Astrocyte (in vitro differentiated cells and primary cell): ENCODE measurements around the gene OCA2. TPM values are rescaled to one million over a fixed set of nuclear protein-coding genes. Genes with fewer than 3 reads are reported as not detected.

Experiments used
- DNase-seq: peaks from one replicate; pipeline ENCODE4 v3.0.0-alpha.2; 2010; ENCODE audit warnings: low read depth
- FAIRE-seq: peaks from 2 replicates; lab custom pipeline; 2011; peaks lifted over from hg19 to GRCh38; lab: Jason Lieb, UNC
- H2AFZ ChIP-seq: 2 replicates; pipeline ENCODE4 v1.6.0; 2012; ENCODE audit warnings: low read depth, low read length, inconsistent platforms
- H3K27ac ChIP-seq: 2 replicates; pipeline ENCODE4 v1.5.1; 2011; ENCODE audit warnings: low read depth, low read length, inconsistent platforms
- H3K27me3 ChIP-seq: 2 replicates; pipeline ENCODE4 v1.6.0; 2011; ENCODE audit warnings: low read length, inconsistent platforms; ENCODE audit not compliant: insufficient read depth
- H3K36me3 ChIP-seq: 2 replicates; pipeline ENCODE4 v1.5.1; 2011; ENCODE audit warnings: low read length, inconsistent platforms; ENCODE audit not compliant: insufficient read depth
- H3K4me1 ChIP-seq: 2 replicates; pipeline ENCODE4 v1.5.1; 2011; ENCODE audit warnings: low read length, inconsistent platforms; ENCODE audit not compliant: insufficient read depth
- H3K4me2 ChIP-seq: 2 replicates; pipeline ENCODE4 v1.6.0; 2012; ENCODE audit warnings: low read length, inconsistent platforms
- H3K4me3 ChIP-seq: 2 replicates; pipeline ENCODE4 v1.5.1; 2011; ENCODE audit warnings: low read depth, mild to moderate bottlenecking, low read length, inconsistent platforms; ENCODE audit not compliant: insufficient read depth
- H3K79me2 ChIP-seq: 2 replicates; pipeline ENCODE4 v1.6.0; 2012; ENCODE audit warnings: mild to moderate bottlenecking, low read length, inconsistent platforms; ENCODE audit not compliant: insufficient read depth
- H3K9ac ChIP-seq: 2 replicates; pipeline ENCODE4 v1.6.0; 2012; ENCODE audit warnings: mild to moderate bottlenecking, low read length, inconsistent platforms
- H3K9me3 ChIP-seq: 2 replicates; pipeline ENCODE4 v1.5.1; 2012; ENCODE audit warnings: low read depth, mild to moderate bottlenecking, low read length, inconsistent platforms; ENCODE audit not compliant: insufficient read depth
- H4K20me1 ChIP-seq: 2 replicates; pipeline ENCODE4 v1.6.0; 2012; ENCODE audit warnings: low read length, inconsistent platforms; ENCODE audit not compliant: insufficient read depth
- H3K27ac Mint-ChIP-seq: one replicate; pipeline ENCODE4 v1.8.0; 2021; ENCODE audit warnings: mild to moderate bottlenecking, mixed read lengths; ENCODE audit not compliant: unreplicated experiment
- H3K27me3 Mint-ChIP-seq: one replicate; pipeline ENCODE4 v1.8.0; 2021; ENCODE audit warnings: low read depth, mixed read lengths; ENCODE audit not compliant: unreplicated experiment
- H3K36me3 Mint-ChIP-seq: one replicate; pipeline ENCODE4 v1.8.0; 2021; ENCODE audit warnings: low read depth, mixed read lengths; ENCODE audit not compliant: unreplicated experiment
- H3K4me1 Mint-ChIP-seq: one replicate; pipeline ENCODE4 v1.8.0; 2021; ENCODE audit warnings: low read depth, mixed read lengths; ENCODE audit not compliant: unreplicated experiment
- H3K4me3 Mint-ChIP-seq: one replicate; pipeline ENCODE4 v1.8.0; 2021; ENCODE audit warnings: mild to moderate bottlenecking, moderate library complexity, mixed read lengths; ENCODE audit not compliant: unreplicated experiment
- H3K9me3 Mint-ChIP-seq: one replicate; pipeline ENCODE4 v1.8.0; 2021; ENCODE audit warnings: mild to moderate bottlenecking, mixed read lengths; ENCODE audit not compliant: unreplicated experiment
- EZH2 ChIP-seq: IDR thresholded peaks from 2 replicates; pipeline ENCODE4 v1.6.1; 2012; ENCODE audit warnings: mild to moderate bottlenecking, low read length, inconsistent platforms; ENCODE audit not compliant: insufficient read depth
- total RNA-seq: library from RNA; stranded (reverse); gene quantifications from 2 replicates; pipeline ENCODE4 v1.2.1, GENCODE V29; 2021
- TF ChIP-seq, protein P1 (sequence below): IDR thresholded peaks from 2 replicates; pipeline ENCODE4 v1.5.1; 2011; ENCODE audit warnings: low read depth, mild to moderate bottlenecking, inconsistent platforms, low read length, moderate library complexity; ENCODE audit not compliant: insufficient read depth

OCA2 gene
- total RNA-seq, 1 donor from 2014 or later = 2.9 TPM

DNA sequence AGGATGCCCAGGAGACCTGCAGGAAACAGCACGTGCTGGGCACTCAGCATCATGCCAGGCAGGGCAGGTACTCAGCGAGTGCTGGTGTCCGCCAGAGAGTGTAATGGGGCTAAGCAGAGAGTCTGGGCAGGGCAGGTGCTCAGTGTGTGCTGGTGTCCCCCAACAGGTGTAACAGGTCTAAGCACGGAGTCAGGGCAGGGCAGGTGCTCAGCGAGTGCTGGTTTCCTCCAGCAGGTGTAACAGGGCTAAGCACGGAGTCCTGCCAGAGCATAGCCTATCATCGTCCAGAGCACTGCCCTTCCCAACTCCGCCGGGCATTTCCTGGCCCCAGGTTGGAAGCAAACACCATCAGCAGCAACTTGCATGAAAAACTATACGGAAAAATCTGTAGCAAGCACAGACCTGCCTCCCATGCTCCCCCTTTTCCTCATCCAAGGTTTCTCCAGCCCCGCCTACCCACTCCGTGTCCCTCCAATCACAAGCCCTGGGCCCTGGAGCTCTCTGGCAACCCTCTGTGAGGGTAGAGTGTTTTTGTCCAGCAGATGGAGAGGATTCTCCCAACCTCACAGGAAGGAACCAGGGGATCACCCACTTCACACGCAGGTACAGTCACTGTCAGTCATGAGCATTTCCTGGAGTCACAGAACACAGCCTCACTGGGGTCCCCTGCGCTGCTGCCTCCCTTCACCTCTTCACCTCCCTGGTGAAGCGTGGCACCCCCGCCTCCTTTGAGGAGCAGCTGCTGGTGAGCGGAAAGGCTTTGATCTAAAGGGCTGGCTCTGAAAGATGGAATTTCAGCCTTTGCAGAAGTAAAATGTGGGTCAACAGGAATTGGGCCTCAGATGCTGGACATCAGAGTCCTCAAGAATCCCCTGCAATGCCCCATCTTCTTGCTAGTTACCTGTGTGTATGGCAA, 302.5 kb downstream of the OCA2 start:
- H3K4me3 ChIP-seq = no peak overlapping the region
- H3K9me3 Mint-ChIP-seq = peaks cover 2% of the 10 kb centered on the region
- no peaks in the 10 kb centered on the region for H3K36me3 Mint-ChIP-seq
- no peaks in the 10 kb centered on the region for H3K4me1 Mint-ChIP-seq
- no peak overlapping the region for H3K9ac ChIP-seq
- H2AFZ ChIP-seq = no peak overlapping the region
- H4K20me1 ChIP-seq = no peaks in the 10 kb centered on the region
- FAIRE-seq = no peak
- H3K4me3 Mint-ChIP-seq = no peak overlapping the region
- H3K9me3 ChIP-seq = no peaks in the 10 kb centered on the region
- no peak overlapping the region for H3K27ac Mint-ChIP-seq
- no peak overlapping the region for H3K27ac ChIP-seq
- H3K27me3 Mint-ChIP-seq = peaks cover 13% of the 10 kb centered on the region
- TF ChIP-seq, protein P1, sequence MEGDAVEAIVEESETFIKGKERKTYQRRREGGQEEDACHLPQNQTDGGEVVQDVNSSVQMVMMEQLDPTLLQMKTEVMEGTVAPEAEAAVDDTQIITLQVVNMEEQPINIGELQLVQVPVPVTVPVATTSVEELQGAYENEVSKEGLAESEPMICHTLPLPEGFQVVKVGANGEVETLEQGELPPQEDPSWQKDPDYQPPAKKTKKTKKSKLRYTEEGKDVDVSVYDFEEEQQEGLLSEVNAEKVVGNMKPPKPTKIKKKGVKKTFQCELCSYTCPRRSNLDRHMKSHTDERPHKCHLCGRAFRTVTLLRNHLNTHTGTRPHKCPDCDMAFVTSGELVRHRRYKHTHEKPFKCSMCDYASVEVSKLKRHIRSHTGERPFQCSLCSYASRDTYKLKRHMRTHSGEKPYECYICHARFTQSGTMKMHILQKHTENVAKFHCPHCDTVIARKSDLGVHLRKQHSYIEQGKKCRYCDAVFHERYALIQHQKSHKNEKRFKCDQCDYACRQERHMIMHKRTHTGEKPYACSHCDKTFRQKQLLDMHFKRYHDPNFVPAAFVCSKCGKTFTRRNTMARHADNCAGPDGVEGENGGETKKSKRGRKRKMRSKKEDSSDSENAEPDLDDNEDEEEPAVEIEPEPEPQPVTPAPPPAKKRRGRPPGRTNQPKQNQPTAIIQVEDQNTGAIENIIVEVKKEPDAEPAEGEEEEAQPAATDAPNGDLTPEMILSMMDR = no peak
- TF ChIP-seq EZH2 = no peak
- H3K4me1 ChIP-seq = no peaks in the 10 kb centered on the region
- H3K79me2 ChIP-seq = no peaks in the 10 kb centered on the region
- H3K4me2 ChIP-seq = no peak overlapping the region
- no peak for DNase-seq
- no peaks in the 10 kb centered on the region for H3K36me3 ChIP-seq
- H3K27me3 ChIP-seq = no peaks in the 10 kb centered on the region

DNA sequence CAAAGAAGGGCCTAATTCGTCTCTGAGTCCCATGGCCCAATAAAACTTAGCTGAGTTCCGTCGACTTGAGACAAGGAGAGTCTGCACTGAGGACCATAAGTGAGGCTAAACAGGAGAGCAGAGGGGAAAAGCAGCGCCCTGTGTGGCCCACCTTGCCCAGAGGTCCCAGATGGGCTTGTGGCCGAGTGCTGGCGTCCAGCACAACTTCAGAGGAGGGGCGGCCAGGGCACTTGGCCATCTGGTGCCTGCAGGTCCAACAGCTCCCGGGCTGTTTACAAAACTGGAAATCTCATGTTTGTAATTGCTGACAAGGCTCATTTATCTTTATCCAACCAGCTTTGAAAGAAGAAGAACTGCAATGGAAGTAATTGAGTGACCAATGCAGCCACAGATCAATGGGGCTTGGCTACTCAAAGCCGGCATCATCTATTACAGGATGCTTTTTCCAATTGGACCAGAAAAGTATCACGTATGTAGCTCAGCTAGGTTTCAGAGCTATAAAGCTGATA, 306.3 kb downstream of the OCA2 start:
- no peak for DNase-seq
- Mint-ChIP-seq H3K4me1 (no peaks in the 10 kb centered on the region), H3K9me3 (peaks cover 2% of the 10 kb centered on the region), H3K27me3 (peaks cover 13% of the 10 kb centered on the region), H3K27ac (no peak overlapping the region), H3K4me3 (no peak overlapping the region), H3K36me3 (no peaks in the 10 kb centered on the region)
- Histone ChIP-seq H3K9me3 (no peaks in the 10 kb centered on the region), H3K27me3 (no peaks in the 10 kb centered on the region), H3K9ac (no peak overlapping the region), H3K79me2 (no peaks in the 10 kb centered on the region), H4K20me1 (no peaks in the 10 kb centered on the region), H3K4me2 (no peak overlapping the region), H2AFZ (no peak overlapping the region), H3K4me3 (no peak overlapping the region), H3K4me1 (no peaks in the 10 kb centered on the region), H3K27ac (no peak overlapping the region), H3K36me3 (no peaks in the 10 kb centered on the region)
- FAIRE-seq = no peak
- no peak for TF ChIP-seq EZH2
- TF ChIP-seq, protein P1 = no peak

DNA sequence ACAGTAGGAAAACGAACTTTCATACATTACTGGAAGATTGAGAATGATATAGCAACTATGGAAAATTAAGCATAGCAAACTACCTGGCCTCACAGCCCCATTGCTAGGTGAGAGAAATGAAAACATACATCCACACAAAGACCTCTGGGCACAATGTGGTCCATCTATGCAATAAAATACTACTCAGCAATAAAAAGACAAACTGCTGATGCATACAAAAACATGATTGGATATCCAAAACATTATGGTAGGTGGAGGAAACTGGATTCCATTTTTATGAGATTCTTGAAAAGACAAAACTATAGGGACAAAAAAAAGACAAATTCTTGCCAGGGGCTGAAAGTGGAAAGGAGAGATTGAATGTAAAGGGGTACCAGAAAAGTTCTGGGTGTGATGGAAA, 308.8 kb downstream of the OCA2 start:
- H3K4me3 Mint-ChIP-seq = no peak overlapping the region
- peaks cover under 1% of the 10 kb centered on the region for H3K9me3 Mint-ChIP-seq
- H2AFZ ChIP-seq = no peak overlapping the region
- no peak for DNase-seq
- H3K27ac Mint-ChIP-seq = no peak overlapping the region
- no peaks in the 10 kb centered on the region for H3K36me3 Mint-ChIP-seq
- H3K4me3 ChIP-seq = no peak overlapping the region
- peaks cover 5% of the 10 kb centered on the region for H3K27me3 Mint-ChIP-seq
- no peaks in the 10 kb centered on the region for H3K9me3 ChIP-seq
- H3K27ac ChIP-seq = no peak overlapping the region
- H3K4me1 ChIP-seq = no peaks in the 10 kb centered on the region
- no peak overlapping the region for H3K4me2 ChIP-seq
- H3K36me3 ChIP-seq = no peaks in the 10 kb centered on the region
- H3K79me2 ChIP-seq = no peaks in the 10 kb centered on the region
- no peak for FAIRE-seq
- no peak overlapping the region for H3K9ac ChIP-seq
- TF ChIP-seq EZH2 = no peak
- TF ChIP-seq, protein P1 = no peak
- H3K27me3 ChIP-seq = no peaks in the 10 kb centered on the region
- no peaks in the 10 kb centered on the region for H4K20me1 ChIP-seq
- no peaks in the 10 kb centered on the region for H3K4me1 Mint-ChIP-seq
